Suprapubic skin (tissue), 4 donors: Measurements from ENCODE around the gene ARHGEF17.

Source experiments
- CTCF ChIP-seq, 2 donors: fragments of 200-600 bp in 1 of 2; fragments of 450-650 bp in 1 of 2; sonication (generic) in 1 of 2; IDR thresholded peaks; one replicate each; pipeline ENCODE4 v1.5.1; 2016 to 2019; ENCODE audit warnings: antibody characterized with exemption in 2 of 2, mild to moderate bottlenecking in 1 of 2, moderate library complexity in 1 of 2
- EP300 ChIP-seq: sonication (generic); formaldehyde crosslinking; IDR thresholded peaks from one replicate; pipeline ENCODE4 v1.6.1; 2017; ENCODE audit warnings: antibody characterized with exemption
- POLR2A ChIP-seq, 2 donors: fragments of 450-650 bp; IDR thresholded peaks; one replicate each; pipeline ENCODE4 v1.6.1; 2017; ENCODE audit warnings: antibody characterized with exemption in 2 of 2, mild to moderate bottlenecking in 2 of 2, moderate library complexity in 2 of 2
- POLR2AphosphoS5 ChIP-seq, 3 donors: sonication (generic); formaldehyde crosslinking; IDR thresholded peaks; one replicate each; pipeline ENCODE4 v1.6.1; 2017; ENCODE audit warnings: antibody characterized with exemption in 3 of 3

- TF ChIP-seq CTCF (IDR thresholded peaks at IDR 0.05) = peak; percentile 94 to 99
- no peak for TF ChIP-seq POLR2AphosphoS5 (IDR thresholded peaks at IDR 0.05)
- TF ChIP-seq POLR2A (IDR thresholded peaks at IDR 0.05) = peak; percentile 76 to 90
- no peak for TF ChIP-seq EP300
These were observed 68.2 kb downstream of the ARHGEF17 start, which contains the start of gene RELT for GRCh38 chr11:73376160-73376802.
